GM19395 (cell line): ENCODE data around the gene MON2.
"Not testable (repeated sequence)": the region's sequence is repeated elsewhere in the genome, so short reads cannot be mapped to it uniquely, and the experiment has no call there.

Experiments used
- ATAC-seq: cut with Tn5 transposase; IDR thresholded peaks from one replicate; pipeline ENCODE4 v1.9.1; 2021; ENCODE audit warnings: mild to moderate bottlenecking, moderate library complexity; ENCODE audit not compliant: unreplicated experiment

The MON2 gene

GRCh38 chr12:62466594-62467491, at the start of gene MON2:
TSS of gene MON2 (plus strand) at chr12:62466826. CDS start at chr12:62467208, 382 bp downstream.
- peak; percentile 94 for ATAC-seq

- no peak for ATAC-seq
Measured at GRCh38 chr12:62426089-62426488, 40.5 kb upstream of the MON2 start.

- ATAC-seq, result no peak
Measured at GRCh38 chr12:62429457-62429856, 37.2 kb upstream of the MON2 start.

GRCh38 chr12:62434494-62435302, 31.9 kb upstream of the MON2 start:
- ATAC-seq, result peak; percentile 29

- ATAC-seq, result peak; percentile 82
Measured at GRCh38 chr12:62435303-62436163, 31.1 kb upstream of the MON2 start.

- peak; percentile 1 for ATAC-seq
Measured at GRCh38 chr12:62436164-62436503, 30.5 kb upstream of the MON2 start.

- no peak for ATAC-seq
Measured at GRCh38 chr12:62438098-62438692, 28.4 kb upstream of the MON2 start.

- no peak for ATAC-seq
Measured at GRCh38 chr12:62446754-62447452, 19.7 kb upstream of the MON2 start.

- ATAC-seq, result no peak
Measured at GRCh38 chr12:62448436-62448835, 18.2 kb upstream of the MON2 start.

GRCh38 chr12:62455429-62455828, 11.2 kb upstream of the MON2 start:
- not testable (repeated sequence) for ATAC-seq

GRCh38 chr12:62458626-62459025, 8.0 kb upstream of the MON2 start:
- ATAC-seq, result no peak

GRCh38 chr12:62459976-62460375, 6.7 kb upstream of the MON2 start:
- no peak for ATAC-seq

- ATAC-seq, result not testable (repeated sequence)
Measured at GRCh38 chr12:62461171-62461837, 5.3 kb upstream of the MON2 start.

- not testable (repeated sequence) for ATAC-seq
Measured at GRCh38 chr12:62463252-62463651, 3.4 kb upstream of the MON2 start.

- peak; percentile 40 for ATAC-seq
Measured at GRCh38 chr12:62466018-62466593, 520 bp upstream of the MON2 start.

- ATAC-seq, result no peak
Measured at GRCh38 chr12:62468397-62468796, 1.8 kb downstream of the MON2 start.

GRCh38 chr12:62468935-62469334, 2.3 kb downstream of the MON2 start:
- no peak for ATAC-seq

GRCh38 chr12:62469704-62470103, 3.1 kb downstream of the MON2 start:
- ATAC-seq, result no peak

GRCh38 chr12:62471734-62472133, 5.1 kb downstream of the MON2 start:
- ATAC-seq, result no peak
